DOHH2 (cell line): Measurements from ENCODE around the gene KCNJ3.

Experiments
- CTCF ChIP-seq: fragments of 200-600 bp; sonication (generic); IDR thresholded peaks from one replicate; pipeline ENCODE4 v1.5.1; 2014; ENCODE audit warnings: antibody characterized with exemption, mild to moderate bottlenecking, low read depth, low read length; ENCODE audit not compliant: poor library complexity, severe bottlenecking
- EZH2phosphoT487 ChIP-seq: fragments of 200-600 bp; sonication (generic); IDR thresholded peaks from 2 replicates; pipeline ENCODE4 v1.6.1; 2017; ENCODE audit warnings: borderline replicate concordance, mild to moderate bottlenecking, antibody characterized with exemption, low read length, moderate library complexity, mixed read lengths

GRCh38 chr2:154875999-154876398 is 177.5 kb downstream of the KCNJ3 start:
- TF ChIP-seq CTCF (no peak), EZH2phosphoT487 (no peak)
